ENCODE data around the gene CCSER1.
"Not testable (repeated sequence)": the region's sequence is repeated elsewhere in the genome, so short reads cannot be mapped to it uniquely, and the experiment has no call there.

CCSER1 gene

GRCh38 chr4:90456891-90457290, 329.7 kb downstream of the CCSER1 start:
- no peak for DNase-seq

DNA sequence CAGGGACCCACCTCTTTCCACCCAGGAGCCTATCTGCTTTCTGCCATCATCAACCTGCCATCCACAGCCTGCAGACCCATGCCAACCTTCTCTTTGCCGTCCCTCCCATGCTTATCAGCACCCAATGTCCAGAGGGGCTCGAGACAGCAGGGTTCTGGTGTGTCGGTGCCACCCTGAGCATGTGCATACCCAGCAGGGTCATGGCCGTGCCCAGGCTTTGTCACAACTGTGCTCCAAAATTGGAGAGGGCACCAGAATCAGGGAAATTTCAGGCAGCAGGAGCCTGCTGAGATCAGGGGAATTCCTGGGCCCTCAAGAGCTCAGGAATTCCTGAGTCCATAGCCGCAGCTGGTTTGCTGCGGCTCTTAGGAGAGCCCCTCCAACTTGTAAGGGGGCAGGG, 330.6 kb downstream of the CCSER1 start:
- no peak for DNase-seq

DNA sequence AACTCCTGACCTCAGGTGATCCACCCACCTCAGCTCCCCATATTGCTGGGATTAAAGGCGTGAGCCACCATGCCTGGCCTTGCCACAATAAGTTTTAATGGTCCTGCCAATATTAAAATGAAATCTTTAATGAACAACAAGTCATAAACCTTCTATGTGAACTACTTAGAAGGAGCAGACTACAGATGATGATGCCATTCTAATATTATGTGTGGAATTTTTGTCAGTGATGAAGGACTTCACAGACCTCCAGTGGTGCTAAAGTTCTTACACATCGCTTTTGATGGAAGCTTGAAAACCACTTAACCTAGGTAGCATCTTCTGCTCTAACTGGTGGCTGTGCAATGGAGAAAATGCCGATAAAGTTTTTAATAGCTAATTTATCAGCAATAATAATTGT, 331.4 kb downstream of the CCSER1 start:
- no peak for DNase-seq

GRCh38 chr4:90474484-90474883, 347.3 kb downstream of the CCSER1 start:
- no peak for DNase-seq

GRCh38 chr4:90476019-90476418, 348.8 kb downstream of the CCSER1 start:
- no peak for DNase-seq

- DNase-seq: no peak
Measured at GRCh38 chr4:90476586-90476985, 349.4 kb downstream of the CCSER1 start.

DNA sequence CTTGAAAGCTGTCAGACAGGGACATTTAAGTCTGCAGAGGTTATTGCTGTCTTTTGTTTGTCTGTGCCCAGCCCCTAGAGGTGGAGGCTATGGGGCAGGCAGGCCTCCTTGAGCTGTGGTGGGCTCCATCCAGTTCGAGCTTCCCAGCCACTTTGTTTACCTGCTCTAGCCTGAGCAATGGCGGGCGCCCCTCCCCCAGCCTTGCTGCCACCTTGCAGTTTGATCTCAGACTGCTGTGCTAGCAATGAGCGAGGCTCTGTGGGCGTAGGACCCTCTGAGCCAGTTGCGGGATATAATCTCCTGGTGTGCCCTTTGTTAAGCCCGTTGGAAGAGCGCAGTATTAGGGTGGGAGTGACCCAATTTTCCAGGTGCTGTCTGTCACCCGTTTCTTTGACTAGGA, 357.7 kb downstream of the CCSER1 start:
- not testable (repeated sequence) for DNase-seq

GRCh38 chr4:90486346-90486745, 359.2 kb downstream of the CCSER1 start:
- DNase-seq: no peak

DNA sequence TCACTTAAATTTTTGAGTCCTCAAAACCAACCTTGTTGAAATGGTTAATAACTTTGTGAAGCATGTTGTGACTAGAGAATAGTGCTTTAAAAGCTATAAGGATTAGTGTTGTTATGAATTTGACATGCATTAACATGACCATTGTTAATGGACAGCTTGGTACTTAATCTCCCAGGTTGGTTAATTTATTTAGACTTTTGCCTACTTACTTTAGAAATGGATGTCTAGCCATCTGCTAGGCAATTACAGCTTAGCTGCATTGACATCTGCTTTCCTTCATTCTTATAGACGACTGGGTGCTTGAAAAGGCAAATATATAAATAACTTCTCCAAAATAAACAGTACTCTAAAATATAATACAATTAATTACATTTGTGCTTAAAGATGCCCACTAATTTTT, 368.0 kb downstream of the CCSER1 start:
- DNase-seq: no peak

- no peak for DNase-seq
Measured at GRCh38 chr4:90495936-90496335, 368.7 kb downstream of the CCSER1 start.

DNA sequence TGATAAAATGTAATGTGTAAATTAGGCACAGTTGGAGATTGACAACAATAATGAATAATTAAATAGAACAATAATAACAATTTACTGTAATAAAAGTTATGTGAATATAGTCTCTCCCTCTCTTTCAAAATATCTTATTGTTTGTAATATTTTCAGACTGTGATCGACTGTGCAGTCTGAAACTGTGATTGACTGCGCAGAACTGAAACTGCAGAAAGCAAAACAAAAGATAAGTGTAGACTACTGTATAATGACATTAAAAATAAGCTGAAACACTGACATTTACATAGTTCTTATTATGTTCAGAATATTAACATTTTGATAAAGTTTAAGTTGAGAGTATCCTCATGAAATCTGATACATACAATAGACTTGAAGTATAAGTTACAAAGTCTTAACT, 371.0 kb downstream of the CCSER1 start:
- DNase-seq: no peak

DNA sequence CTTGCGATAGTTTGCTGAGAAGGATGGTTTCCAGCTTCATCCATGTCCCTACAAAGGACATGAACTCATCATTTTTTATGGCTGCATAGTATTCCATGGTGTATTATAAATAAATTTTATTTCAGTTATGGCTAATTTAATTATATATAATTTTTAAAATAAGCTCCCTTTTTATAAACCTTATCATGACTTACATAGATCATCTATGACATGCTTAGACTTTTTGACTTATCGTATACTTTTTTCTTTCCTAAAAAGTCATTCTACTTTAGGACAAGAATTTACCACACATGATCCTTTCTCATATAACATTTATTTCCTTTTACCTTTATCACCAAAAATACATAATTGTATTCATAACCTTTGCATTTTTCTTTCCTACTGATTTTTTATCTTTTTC, 376.5 kb downstream of the CCSER1 start:
- DNase-seq: no peak

- no peak for DNase-seq
Measured at GRCh38 chr4:90515191-90515590, 388.0 kb downstream of the CCSER1 start.

DNA sequence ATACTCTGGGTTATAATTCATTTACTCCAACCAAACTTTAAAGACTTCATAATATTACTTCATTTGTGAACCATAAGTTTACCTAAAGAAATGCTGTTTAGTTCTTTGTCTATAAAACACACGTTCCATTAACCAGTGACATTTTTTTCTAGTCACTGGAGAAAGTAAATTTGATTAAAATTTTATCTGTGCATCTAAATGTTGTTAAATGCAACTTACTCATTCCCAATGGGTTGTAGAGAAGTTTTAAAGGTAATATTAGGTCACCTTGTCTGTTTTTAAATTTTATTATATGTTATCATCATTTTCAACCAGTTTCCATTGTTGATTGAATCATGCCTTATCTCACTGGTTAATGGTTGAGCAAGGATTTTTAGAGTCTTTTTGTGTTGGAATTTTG, 401.4 kb downstream of the CCSER1 start:
- DNase-seq: no peak

DNA sequence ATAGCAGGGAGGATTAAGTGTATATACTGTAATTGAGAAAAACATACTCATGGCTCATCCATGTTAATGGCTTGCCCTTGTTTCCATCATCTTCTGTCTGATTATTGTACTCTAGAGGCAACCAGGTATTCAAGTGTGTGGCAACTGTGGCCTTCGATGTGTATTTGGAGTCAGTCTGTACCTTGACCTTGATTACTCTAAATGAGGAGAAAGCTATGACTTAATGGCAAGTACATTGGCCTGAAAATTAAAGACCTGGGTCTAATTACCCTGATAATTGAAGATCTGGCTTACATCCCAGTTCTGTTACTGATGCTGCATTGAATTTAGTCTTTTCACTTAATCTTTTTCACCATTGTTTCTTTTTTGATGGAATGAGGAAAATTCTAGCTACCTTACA, 409.2 kb downstream of the CCSER1 start:
- no peak for DNase-seq

GRCh38 chr4:90537491-90537890, 410.3 kb downstream of the CCSER1 start:
- no peak for DNase-seq

- DNase-seq: no peak
Measured at GRCh38 chr4:90540536-90540935, 413.3 kb downstream of the CCSER1 start.

GRCh38 chr4:90542216-90542615, 415.0 kb downstream of the CCSER1 start:
- DNase-seq: no peak

- no peak for DNase-seq
Measured at GRCh38 chr4:90543419-90544170, 416.4 kb downstream of the CCSER1 start.

GRCh38 chr4:90544532-90545045, 417.4 kb downstream of the CCSER1 start:
- DNase-seq: no peak

DNA sequence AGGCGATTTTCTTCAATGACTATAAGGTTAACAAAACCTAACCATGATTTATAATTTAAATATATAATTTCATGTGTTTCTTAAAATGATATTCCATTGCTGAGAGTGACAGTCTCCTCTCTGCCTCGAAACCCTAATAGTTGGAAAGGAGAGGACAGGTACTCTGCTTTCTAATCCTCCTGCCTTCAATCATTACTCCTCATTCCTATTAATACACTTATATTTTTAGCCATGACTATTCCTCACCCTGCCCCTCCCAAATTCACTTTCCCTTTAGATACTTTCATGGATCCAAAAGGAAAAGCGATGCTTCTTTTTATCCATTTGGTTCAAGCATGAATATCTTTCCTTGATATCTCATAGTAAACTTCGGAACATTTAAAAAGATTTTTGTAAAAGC, 418.2 kb downstream of the CCSER1 start:
- no peak for DNase-seq

DNA sequence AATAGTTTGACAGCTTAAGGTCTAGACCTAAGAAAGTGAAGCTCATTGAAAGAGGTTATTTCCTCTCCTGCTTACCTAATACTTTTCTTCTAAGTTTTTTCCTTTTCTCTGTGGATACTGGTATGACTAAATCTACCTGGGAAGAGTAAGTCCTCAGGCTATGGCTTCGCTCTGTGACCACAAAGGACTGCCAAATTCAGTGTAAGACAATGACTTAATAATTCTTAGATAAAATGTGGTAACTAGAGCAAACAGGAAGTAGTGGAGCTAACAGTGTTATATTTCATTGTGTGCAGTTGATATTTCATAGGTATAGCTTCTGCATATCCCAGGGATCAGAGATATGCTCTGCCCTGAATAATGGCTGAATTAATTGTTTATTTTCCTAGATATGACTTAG, 418.9 kb downstream of the CCSER1 start:
- no peak for DNase-seq

DNA sequence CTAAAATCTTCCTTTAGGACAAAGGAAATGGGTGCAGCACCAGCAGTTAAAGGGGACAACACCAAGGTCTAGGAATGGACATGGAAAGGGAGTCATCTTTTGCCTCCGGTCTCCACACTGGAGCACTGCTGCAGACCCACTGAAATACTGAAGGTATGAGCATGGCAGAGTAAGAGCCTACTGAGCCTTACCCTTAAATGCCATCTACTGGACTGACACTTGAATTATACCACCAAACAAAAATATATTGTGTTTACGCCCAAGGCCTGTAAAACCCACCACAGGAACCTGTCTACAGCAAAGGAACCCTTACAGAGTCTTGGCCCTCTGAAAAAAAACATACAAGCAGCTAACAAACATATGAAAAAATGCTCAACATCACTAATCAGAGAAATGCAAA, 443.4 kb downstream of the CCSER1 start:
- no peak for DNase-seq

- DNase-seq: no peak
Measured at GRCh38 chr4:90572996-90573395, 445.8 kb downstream of the CCSER1 start.

- no peak for DNase-seq
Measured at GRCh38 chr4:90575371-90575770, 448.2 kb downstream of the CCSER1 start.
